GM03348 (cell line): Measurements from ENCODE around the gene ARHGAP6.
A peak's percentile ranks its signal among the peaks of the same experiment; 100 is the strongest.
"Not testable (repeated sequence)": the region's sequence is repeated elsewhere in the genome, so short reads cannot be mapped to it uniquely, and the experiment has no call there.

Source experiments
- DNase-seq: peaks from one replicate; pipeline ENCODE4 v3.0.0; 2012; ENCODE audit warnings: low spot score

Gene ARHGAP6

DNA sequence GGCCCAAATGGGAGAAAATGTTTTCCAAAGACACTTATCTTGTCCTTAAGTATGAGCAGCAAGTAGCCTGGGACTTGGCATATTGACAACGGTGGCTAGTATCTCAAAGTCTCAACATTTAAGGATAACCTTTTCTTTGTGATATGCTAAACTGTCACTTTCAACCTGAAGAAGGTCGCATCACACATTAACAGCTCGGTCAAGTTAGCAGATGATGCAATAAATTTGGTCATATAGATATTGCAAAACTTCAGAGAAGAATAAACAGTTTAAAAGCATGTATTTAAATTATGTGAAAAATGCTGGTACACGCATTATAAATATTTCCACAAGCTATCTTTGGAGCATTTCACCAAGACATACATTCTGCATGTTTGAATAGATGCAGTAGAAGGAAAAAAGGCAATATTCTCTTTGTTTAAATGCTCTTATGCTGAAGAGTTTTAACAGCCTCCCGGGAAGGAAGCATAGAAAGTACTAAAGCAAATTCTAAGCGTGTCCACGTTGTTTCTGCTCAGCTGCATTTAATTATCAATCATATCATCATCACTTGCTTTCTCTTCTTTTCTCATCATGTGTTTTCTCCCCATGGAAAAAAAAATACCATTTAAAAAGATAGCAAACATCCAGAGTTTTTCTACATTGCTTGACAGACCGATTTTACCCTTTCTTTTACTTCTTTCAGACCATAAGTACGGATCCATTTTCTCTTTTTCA, 24.2 kb downstream of the ARHGAP6 start:
- no peak for DNase-seq

DNA sequence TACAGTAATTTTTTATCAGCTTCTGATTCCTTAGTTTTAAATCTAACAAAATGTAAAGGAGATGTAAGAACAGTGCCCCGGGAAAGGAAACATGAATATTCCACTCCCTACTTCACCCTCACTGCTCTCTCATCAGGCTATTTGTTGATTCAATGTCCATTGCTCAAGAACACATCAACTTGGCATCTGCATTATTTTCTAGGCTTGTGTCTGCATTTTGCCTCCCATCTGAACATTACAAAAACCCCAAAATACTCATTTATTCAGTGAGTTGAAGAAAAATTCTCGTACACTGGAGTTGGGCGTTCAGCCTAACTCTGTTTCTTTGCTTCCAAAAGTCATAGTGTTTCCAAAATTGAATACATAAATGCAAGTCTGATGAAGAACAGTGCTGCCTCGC, 25.6 kb downstream of the ARHGAP6 start:
- DNase-seq: no peak

GRCh38 chrX:11632732-11633131, 33.0 kb downstream of the ARHGAP6 start:
- no peak for DNase-seq

GRCh38 chrX:11629593-11630211, 36.0 kb downstream of the ARHGAP6 start:
- DNase-seq: peak; percentile 62

GRCh38 chrX:11628399-11628798, 37.3 kb downstream of the ARHGAP6 start:
- DNase-seq: no peak

- no peak for DNase-seq
These were observed 39.4 kb downstream of the ARHGAP6 start for GRCh38 chrX:11626351-11626750.

- peak; percentile 8 for DNase-seq
These were observed 46.3 kb downstream of the ARHGAP6 start for GRCh38 chrX:11619441-11619840.

DNA sequence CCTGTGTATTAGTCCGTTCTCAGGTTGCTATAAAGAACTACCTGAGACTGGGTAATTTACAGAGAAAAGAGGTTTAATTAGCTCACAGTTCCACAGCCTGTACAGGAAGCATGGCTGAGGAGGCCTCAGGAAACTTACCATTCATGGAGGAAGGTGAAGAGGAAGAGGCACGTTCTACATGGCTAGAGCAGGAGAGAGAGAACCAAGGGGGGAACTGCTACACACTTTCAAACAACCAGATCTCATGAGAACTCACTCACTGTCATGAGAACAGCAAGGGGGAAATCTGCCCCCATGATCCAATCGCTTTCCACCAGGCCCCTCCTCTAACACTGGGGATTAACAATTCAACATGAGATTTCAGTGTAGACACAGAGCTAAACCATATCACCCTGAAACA, 51.5 kb downstream of the ARHGAP6 start:
- DNase-seq: not testable (repeated sequence)

- DNase-seq: no peak
These were observed 53.8 kb downstream of the ARHGAP6 start for GRCh38 chrX:11611965-11612364.

- DNase-seq: no peak
These were observed 54.6 kb downstream of the ARHGAP6 start for GRCh38 chrX:11611161-11611560.

- no peak for DNase-seq
These were observed 56.6 kb downstream of the ARHGAP6 start for GRCh38 chrX:11609109-11609508.

DNA sequence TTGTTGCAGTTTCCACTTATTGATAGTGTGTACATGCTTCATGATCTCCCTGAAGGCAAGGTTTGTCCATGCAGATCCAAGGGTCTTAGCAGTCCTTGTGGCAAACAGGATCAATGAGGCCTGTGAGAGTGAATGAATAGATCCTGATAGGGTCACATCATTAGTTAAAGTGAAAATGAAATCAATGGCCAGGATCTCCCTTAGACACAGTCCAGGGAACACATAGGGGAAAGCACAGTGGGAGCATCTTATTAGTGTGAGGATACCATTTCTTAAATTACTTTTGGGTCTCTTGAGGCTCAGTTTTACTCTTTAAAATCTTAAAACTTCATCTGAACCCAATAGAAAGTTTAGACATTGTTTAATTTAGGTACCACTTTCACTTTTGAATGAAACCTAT, 59.3 kb downstream of the ARHGAP6 start:
- no peak for DNase-seq

DNA sequence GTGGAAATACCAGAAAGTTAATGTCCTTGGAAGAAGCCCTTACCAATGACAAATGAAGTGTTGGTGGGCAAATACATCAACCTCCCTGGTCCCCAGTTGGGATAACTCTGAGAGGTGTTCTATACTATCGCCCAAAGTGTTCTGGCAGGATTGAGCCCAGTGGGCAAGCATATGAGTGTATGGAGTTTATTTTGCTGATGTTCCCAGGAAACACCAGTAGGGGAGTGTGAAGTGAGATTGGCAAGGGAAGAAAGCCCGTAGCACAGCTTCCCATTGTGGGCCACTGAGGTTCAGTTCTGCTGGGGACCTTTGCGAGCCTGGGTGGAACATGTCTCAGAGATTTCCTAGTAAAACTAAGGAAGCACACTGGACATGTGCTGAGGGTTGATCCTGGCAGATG, 65.1 kb downstream of the ARHGAP6 start:
- no peak for DNase-seq

GRCh38 chrX:11597479-11597878, 68.2 kb downstream of the ARHGAP6 start:
- no peak for DNase-seq

DNA sequence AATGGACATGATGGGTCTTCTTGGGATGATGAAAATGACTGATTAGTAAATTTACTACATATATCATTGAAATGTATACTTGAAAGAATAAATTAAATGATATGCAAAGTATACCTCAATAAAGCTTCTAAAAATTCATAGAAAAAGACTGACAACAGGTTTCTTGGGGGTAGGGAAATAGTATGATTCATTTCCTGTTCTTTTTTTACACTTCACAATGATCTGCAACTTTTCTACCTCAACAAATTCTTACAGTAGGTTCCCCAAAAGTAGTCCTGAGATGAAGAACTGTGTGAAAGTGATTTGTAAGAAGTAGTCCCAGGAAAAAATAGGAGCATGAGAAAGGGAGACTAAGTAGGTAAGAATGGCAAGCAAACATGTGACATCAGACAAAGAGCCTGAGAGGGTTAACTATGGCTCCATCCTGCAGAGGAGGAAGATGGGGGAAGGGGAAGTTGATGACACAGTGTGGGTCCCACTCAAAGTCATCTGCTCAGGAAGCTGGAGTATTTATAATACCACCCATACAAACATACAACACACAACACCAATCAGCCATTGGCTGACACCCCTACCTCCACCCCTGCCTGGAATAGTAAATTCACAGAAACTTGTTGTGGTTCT, 73.9 kb downstream of the ARHGAP6 start:
- DNase-seq: no peak

DNA sequence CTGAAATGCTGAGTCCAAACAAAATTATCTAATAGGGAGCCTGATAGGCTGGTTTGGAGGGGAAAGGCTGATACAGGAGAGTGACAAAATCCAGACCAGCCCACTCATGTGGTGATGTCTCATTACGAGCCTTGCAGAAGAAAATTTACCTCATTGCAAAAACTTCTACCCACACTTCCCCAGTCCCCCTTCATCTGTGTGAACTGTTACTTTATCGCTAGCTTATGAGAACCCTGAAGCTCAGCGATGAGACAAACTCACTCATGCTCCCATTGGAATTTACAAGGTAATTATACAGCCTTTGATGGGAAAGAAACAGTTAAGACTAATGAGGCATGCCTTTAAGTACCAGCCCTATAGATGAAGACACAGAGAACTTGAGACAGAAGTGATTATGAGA, 76.1 kb downstream of the ARHGAP6 start:
- DNase-seq: no peak

DNA sequence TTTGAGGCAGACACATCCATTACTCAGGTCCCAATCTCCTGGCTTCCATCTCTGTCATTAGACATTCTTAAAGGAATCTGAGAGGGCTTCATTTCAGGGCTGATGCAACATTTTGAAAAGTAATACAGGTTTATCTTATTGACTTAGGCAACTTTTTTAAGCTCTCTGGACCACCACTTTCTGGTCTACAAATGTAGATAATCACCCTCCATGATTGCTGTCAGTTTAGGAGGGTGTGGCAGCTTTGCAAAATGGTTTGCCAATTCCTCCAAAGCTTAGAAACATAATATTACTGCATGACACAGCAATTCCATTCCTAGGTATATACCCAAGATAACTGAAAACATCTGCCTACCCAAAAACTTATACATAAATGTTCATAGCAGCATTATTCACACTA, 77.6 kb downstream of the ARHGAP6 start:
- DNase-seq: no peak

- no peak for DNase-seq
These were observed 80.5 kb downstream of the ARHGAP6 start for GRCh38 chrX:11585174-11585573.

DNA sequence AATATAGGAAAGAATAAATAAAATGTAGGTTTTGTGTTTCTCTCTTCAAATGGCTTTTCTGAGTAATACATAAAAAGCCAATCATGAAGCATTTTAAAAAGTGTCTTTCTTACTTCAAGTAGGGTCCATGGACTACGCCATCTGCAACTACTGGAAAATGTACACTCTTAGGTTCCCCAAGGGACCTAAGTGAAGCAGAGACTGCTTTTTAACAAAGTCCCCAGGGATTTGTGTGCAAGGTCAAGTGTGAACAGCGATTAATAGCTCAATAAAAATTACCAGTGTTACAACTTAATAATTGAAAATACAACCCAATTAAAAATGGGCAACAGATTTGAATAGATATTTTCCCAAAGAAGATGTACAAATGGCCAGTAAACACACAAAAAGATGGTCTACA, 84.9 kb downstream of the ARHGAP6 start:
- no peak for DNase-seq

GRCh38 chrX:11579636-11580600, 85.8 kb downstream of the ARHGAP6 start:
- DNase-seq: no peak

DNA sequence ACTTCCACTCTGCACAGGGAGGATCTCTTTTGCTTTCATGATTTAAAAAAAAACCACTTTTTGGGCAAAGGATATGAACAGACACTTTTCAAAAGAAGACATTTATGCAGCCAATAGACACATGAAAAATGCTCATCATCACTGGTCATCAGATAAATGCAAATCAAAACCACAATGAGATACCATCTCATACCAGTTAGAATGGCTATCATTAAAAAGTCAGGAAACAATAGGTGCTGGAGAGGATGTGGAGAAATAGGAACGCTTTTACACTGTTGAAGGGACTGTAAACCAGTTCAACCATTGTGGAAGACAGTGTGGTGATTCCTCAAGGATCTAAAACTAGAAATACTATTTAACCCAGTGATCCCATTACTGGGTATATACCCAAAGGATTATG, 87.4 kb downstream of the ARHGAP6 start:
- DNase-seq: not testable (repeated sequence)

GRCh38 chrX:11577603-11578002, 88.1 kb downstream of the ARHGAP6 start:
- DNase-seq: no peak
